HG03066 (cell line): Measurements from ENCODE around the gene VLDLR.

ENCODE experiments used
- ATAC-seq: cut with Tn5 transposase; IDR thresholded peaks from one replicate; pipeline ENCODE4 v1.9.1; 2021; ENCODE audit warnings: low read depth; ENCODE audit not compliant: unreplicated experiment

Gene VLDLR

GRCh38 chr9:2621722-2622460, at the start of gene VLDLR:
VLDLR (plus strand) TSS chr9:2621787; CDS start chr9:2622190, 403 bp downstream.
- ATAC-seq: peak; percentile 38

- ATAC-seq: no peak
Observed at GRCh38 chr9:2574203-2574602, 47.4 kb upstream of the VLDLR start.

- no peak for ATAC-seq
Observed at GRCh38 chr9:2576631-2577030, 45.0 kb upstream of the VLDLR start.

- no peak for ATAC-seq
Observed at GRCh38 chr9:2583308-2584013, 38.1 kb upstream of the VLDLR start.

- ATAC-seq: no peak
Observed at GRCh38 chr9:2591967-2592366, 29.6 kb upstream of the VLDLR start.

GRCh38 chr9:2593744-2594143, 27.8 kb upstream of the VLDLR start:
- ATAC-seq: no peak

GRCh38 chr9:2595973-2596372, 25.6 kb upstream of the VLDLR start:
- ATAC-seq: no peak

GRCh38 chr9:2597483-2597882, 24.1 kb upstream of the VLDLR start:
- no peak for ATAC-seq

- no peak for ATAC-seq
Observed at GRCh38 chr9:2599896-2600295, 21.7 kb upstream of the VLDLR start.

- no peak for ATAC-seq
Observed at GRCh38 chr9:2600307-2600706, 21.3 kb upstream of the VLDLR start.

- no peak for ATAC-seq
Observed at GRCh38 chr9:2601785-2602378, 19.7 kb upstream of the VLDLR start.

GRCh38 chr9:2602704-2603116, 18.9 kb upstream of the VLDLR start:
- ATAC-seq: peak; percentile 51

GRCh38 chr9:2603621-2604020, 18.0 kb upstream of the VLDLR start:
- no peak for ATAC-seq

- ATAC-seq: no peak
Observed at GRCh38 chr9:2605246-2605645, 16.3 kb upstream of the VLDLR start.

- ATAC-seq: no peak
Observed at GRCh38 chr9:2608276-2608675, 13.3 kb upstream of the VLDLR start.

- ATAC-seq: no peak
Observed at GRCh38 chr9:2610985-2611384, 10.6 kb upstream of the VLDLR start.

- no peak for ATAC-seq
Observed at GRCh38 chr9:2611961-2612360, 9.6 kb upstream of the VLDLR start.

GRCh38 chr9:2613730-2614271, 7.8 kb upstream of the VLDLR start:
- ATAC-seq: no peak

GRCh38 chr9:2615497-2615896, 6.1 kb upstream of the VLDLR start:
- ATAC-seq: no peak

GRCh38 chr9:2616692-2617377, 4.8 kb upstream of the VLDLR start:
- no peak for ATAC-seq

- ATAC-seq: no peak
Observed at GRCh38 chr9:2618289-2618688, 3.3 kb upstream of the VLDLR start.
